K562 (cell line): ENCODE results near the gene PAQR4. TPM values are rescaled to one million over a fixed set of nuclear protein-coding genes. Genes with fewer than 3 reads are reported as not detected.

Experiments used
- ATAC-seq: fragments of 200-7000 bp; cut with Tn5 transposase; 3 replicates; pipeline ENCODE4 v1.9.1; 2020; ENCODE audit warnings: moderate library complexity
- BruUV-seq: library from RNA; stranded (reverse); fragments of 400-500 nt; replicated peaks from 2 replicates; lab custom pipeline; 2021; lab: Mats Ljungman, UMichigan
- CTCF ChIA-PET: fragments of 300-600 bp; formaldehyde crosslinking; extraction: SDS; loops from one replicate; lab custom pipeline; 2021; ENCODE audit warnings: low intra/inter-chr PET ratio; lab: Yijun Ruan, JAX
- POLR2A ChIA-PET: fragments of 300-600, 350-650 bp; sonication (Branson Sonifier 250); formaldehyde crosslinking; extraction: SDS; loops from one replicate; lab custom pipeline; 2021; ENCODE audit warnings: antibody characterized with exemption, inconsistent platforms; lab: Yijun Ruan, JAX
- DNase-seq, 4 experiments: peaks; one replicate each; pipeline versions ENCODE4 v3.0.0 to v3.0.0-alpha.2; 2011 to 2018; ENCODE audit warnings: low spot score in 3 of 4, mixed read lengths in 3 of 4; ENCODE audit errors: extremely low read depth in 1 of 4
- FAIRE-seq: peaks from 2 replicates; lab custom pipeline; 2011; peaks lifted over from hg19 to GRCh38; lab: Jason Lieb, UNC
- H2AFZ ChIP-seq: 2 replicates; pipeline ENCODE4 v1.6.0; 2011; ENCODE audit warnings: low read depth, low read length, control low read depth, inconsistent platforms
- H3K27ac ChIP-seq: fragments of 200-600 bp; 3 replicates; pipeline ENCODE4 v1.8.0; 2011; ENCODE audit warnings: low read depth, mild to moderate bottlenecking, control low read depth, inconsistent platforms, low read length, moderate library complexity, mixed read lengths; ENCODE audit errors: extremely low read depth
- H3K27me3 ChIP-seq, 2 experiments: fragments of 300-600 bp in 1 of 2; 2 replicates in 1 of 2; 3 replicates in 1 of 2; pipeline versions ENCODE4 v1.6.0 to v1.8.0; 2011; ENCODE audit warnings: inconsistent platforms in 2 of 2, low read length in 2 of 2, mild to moderate bottlenecking in 1 of 2, mixed read lengths in 1 of 2, moderate library complexity in 1 of 2; ENCODE audit not compliant: control insufficient read depth in 2 of 2, insufficient read depth in 2 of 2
- H3K36me3 ChIP-seq: fragments of 300-600 bp; 3 replicates; pipeline ENCODE4 v1.8.0; 2011; ENCODE audit warnings: mild to moderate bottlenecking, low read length, inconsistent platforms; ENCODE audit not compliant: control insufficient read depth, insufficient read depth
- H3K4me1 ChIP-seq, 2 experiments: fragments of 200-600 bp in 1 of 2; replicated peaks in 1 of 2; 2 replicates in 1 of 2; 3 replicates in 1 of 2; pipeline versions ENCODE4 v1.5.1 to v1.8.0; 2011; ENCODE audit warnings: inconsistent platforms in 2 of 2, low read length in 2 of 2, mild to moderate bottlenecking in 1 of 2, mixed read lengths in 1 of 2, moderate library complexity in 1 of 2; ENCODE audit not compliant: control insufficient read depth in 2 of 2, insufficient read depth in 2 of 2
- H3K4me2 ChIP-seq: 2 replicates; pipeline ENCODE4 v1.6.1; 2011; ENCODE audit warnings: low read length, control low read depth, inconsistent platforms, mixed read lengths; ENCODE audit not compliant: insufficient read depth
- H3K4me3 ChIP-seq: fragments of 200-600 bp; sonication (generic), shearing (Covaris generic); 2 replicates; pipeline ENCODE4 v1.5.1; 2016; ENCODE audit warnings: control low read depth, inconsistent platforms
- H3K79me2 ChIP-seq: fragments of 200-600 bp; 3 replicates; pipeline ENCODE4 v1.8.0; 2011; ENCODE audit warnings: low read length, inconsistent platforms; ENCODE audit not compliant: control insufficient read depth, insufficient read depth
- H3K9ac ChIP-seq, 2 experiments: 2 replicates each; pipeline versions ENCODE4 v1.6.0 to v1.6.1; 2011; ENCODE audit warnings: low read depth in 2 of 2, low read length in 2 of 2, control low read depth in 1 of 2, inconsistent platforms in 1 of 2, mild to moderate bottlenecking in 1 of 2, mixed read lengths in 1 of 2; ENCODE audit not compliant: insufficient read depth in 1 of 2
- H3K9me1 ChIP-seq: one replicate; pipeline ENCODE4 v1.6.0; 2011; ENCODE audit warnings: inconsistent platforms, mild to moderate bottlenecking, low read length, moderate library complexity; ENCODE audit not compliant: control insufficient read depth, insufficient read depth
- H3K9me3 ChIP-seq: replicated peaks from 2 replicates; pipeline ENCODE4 v1.5.1; 2011; ENCODE audit warnings: low read depth, low read length, inconsistent platforms; ENCODE audit not compliant: control insufficient read depth, insufficient read depth
- H4K20me1 ChIP-seq: replicated peaks from 2 replicates; pipeline ENCODE4 v1.6.1; 2011; ENCODE audit warnings: low read length, inconsistent platforms, mixed read lengths; ENCODE audit not compliant: control insufficient read depth, insufficient read depth
- BHLHE40 ChIP-seq: IDR thresholded peaks from 2 replicates; pipeline ENCODE4 v1.6.1; 2011; ENCODE audit warnings: low read length, improper control_type of control experiment
- COPS2 ChIP-seq: fragments of 450-650 bp; conservative IDR thresholded peaks from 2 replicates; pipeline ENCODE4 v1.6.1; 2016; ENCODE audit warnings: mild to moderate bottlenecking, moderate library complexity
- E2F6 ChIP-seq, 2 experiments: IDR thresholded peaks; 2 replicates each; pipeline ENCODE4 v1.6.1; 2011; ENCODE audit warnings: borderline replicate concordance in 1 of 2, control low read depth in 1 of 2, low read depth in 1 of 2, low read length in 1 of 2, mild to moderate bottlenecking in 1 of 2, mixed read lengths in 1 of 2, moderate library complexity in 1 of 2; ENCODE audit not compliant: insufficient read depth in 1 of 2, insufficient read length in 1 of 2, poor library complexity in 1 of 2, severe bottlenecking in 1 of 2; ENCODE audit errors: extremely low read depth in 1 of 2
- MAX ChIP-seq: sonication (generic); formaldehyde crosslinking; IDR thresholded peaks from 2 replicates; pipeline ENCODE4 v1.9.0; 2022; ENCODE audit warnings: mild to moderate bottlenecking, missing genetic modification reagents
- SNRNP70 ChIP-seq: fragments of 200-400 bp; formaldehyde crosslinking; optimal IDR thresholded peaks from 2 replicates; pipeline ENCODE3; 2017; ENCODE audit warnings: low read depth, low read length
- USF1 ChIP-seq: sonication (generic); formaldehyde crosslinking; IDR thresholded peaks from 2 replicates; pipeline ENCODE4 v1.9.0; 2022; ENCODE audit warnings: mild to moderate bottlenecking, missing genetic modification reagents
- ZBTB33 ChIP-seq: sonication (generic); formaldehyde crosslinking; IDR thresholded peaks from 2 replicates; pipeline ENCODE4 v1.8.1; 2023; ENCODE audit warnings: mild to moderate bottlenecking, missing genetic modification reagents
- ZNF354B ChIP-seq: fragments of 250-450 bp; sonication (Bioruptor Pico); IDR thresholded peaks from 2 replicates; pipeline ENCODE4 v1.4.0; 2020
- WGBS: fragments of 100-300 bp; shearing (Covaris generic); methylation state at CpG from one replicate; pipeline ENCODE4 v1.1.6; 2016; ENCODE audit warnings: low coverage, mixed read lengths; ENCODE audit not compliant: insufficient coverage; ENCODE audit errors: missing lambda C conversion rate; 5-methylcytosine and 5-hydroxymethylcytosine counted together
- in situ Hi-C: fragments of 300-500 bp; cut with MboI; formaldehyde crosslinking; loops from 4 replicates; pipeline ENCODE4 v1.15.0; 2018; ENCODE audit warnings: inconsistent platforms, mixed read lengths
- intact Hi-C: fragments of 100-400 bp; cut with micrococcal nuclease; formaldehyde crosslinking; loops from 2 replicates; pipeline ENCODE4 v1.14.2; 2022
- polyA plus RNA-seq, 8 experiments: library from polyadenylated mRNA; depleted of rRNA in 4 of 8; stranded (reverse) in 5 of 8; unstranded in 3 of 8; fragments of >200 nt; fragmentation: Nextera tagmentation in 2 of 8; fragmentation: Illumina TruSeq in 1 of 8; extraction: Ambion mirVana in 2 of 8; extraction: Trizol in 1 of 8; gene quantifications; 2 replicates each; pipeline versions ENCODE4 v1.2.1 to v1.2.3, GENCODE V29; 2011 to 2014; ENCODE audit warnings: inconsistent platforms in 1 of 8, missing spikeins in 1 of 8
- total RNA-seq, 7 experiments: library from RNA; depleted of rRNA in 6 of 7; stranded (reverse); fragments of >200 nt in 6 of 7; fragmentation: Illumina TruSeq in 2 of 7; extraction: Trizol in 2 of 7; gene quantifications; 2 replicates each; pipeline versions ENCODE4 v1.2.1 to v1.2.3, GENCODE V29; 2011 to 2021; ENCODE audit warnings: low replicate concordance in 1 of 7

Gene PAQR4
- total and polyA plus RNA-seq, 9 of the 15 experiments (the other 6 are each of a cell fraction or from before 2014, with no cell fraction given), result 0.62 to 40.4 (median 19.5) TPM

- H3K9me1 ChIP-seq, result peaks cover 3% of the 10 kb centered on the region
- H3K79me2 ChIP-seq, result no peaks in the 10 kb centered on the region
- ATAC-seq (no peak), DNase-seq (no peak), FAIRE-seq (no peak)
- ChIA-PET POLR2A (interaction anchor here (0.6 to 0.9 kb wide), 2 partner anchors 10 to 18 kb away, joined by 3 read pairs; no protein-coding TSS in a partner anchor), CTCF (no interaction called here)
- no peak overlapping the region for H3K4me2 ChIP-seq
- H3K4me1 ChIP-seq, result peaks cover 29 to 82% of the 10 kb centered on the region in 2 experiments
- no peaks in the 10 kb centered on the region for H3K36me3 ChIP-seq
- in situ Hi-C loops, result no loop called here
- TF ChIP-seq E2F6 (IDR thresholded peaks at IDR 0.05; ENCODE audit: borderline replicate concordance in 1 of 2, extremely low read depth in 1 of 2, insufficient read depth in 1 of 2, insufficient read length in 1 of 2, low read depth in 1 of 2, low read length in 1 of 2, poor library complexity in 1 of 2, severe bottlenecking in 1 of 2) (no peak), USF1 (CRISPR knock-in tag) (peak; percentile 46; the same call in 1 of the 2 replicates), SNRNP70 (no peak), ZNF354B (CRISPR knock-in tag) (no peak), ZBTB33 (CRISPR knock-in tag) (peak; percentile 63), COPS2 (no peak), MAX (CRISPR knock-in tag) (peak; percentile 64), BHLHE40 (no peak)
- WGBS, result 64% methylated on average over 21 of the region's 27 CpGs
- no peaks in the 10 kb centered on the region for H3K9me3 ChIP-seq
- no peak overlapping the region for H2AFZ ChIP-seq
- H3K27ac ChIP-seq, result no peak overlapping the region
- BruUV-seq, result no TSS peak
- peak overlapping the region in 1 of 2 experiments; percentile 67; a peak in 1 of 4 replicates for H3K9ac ChIP-seq
- intact Hi-C loops, result no loop called here
- H3K4me3 ChIP-seq, result no peak overlapping the region
- no peaks in the 10 kb centered on the region for H4K20me1 ChIP-seq
- H3K27me3 ChIP-seq, result no peaks in the 10 kb centered on the region
These were observed 44.4 kb downstream of the PAQR4 start for GRCh38 chr16:3013491-3013951.
